Dendritic cell treated with granulocyte-macrophage colony-stimulating factor and Interleukin-4, amounts not matched to agents 40 ng/mL and 50 ng/mL, for 4 days (primary cell): ENCODE data around the gene ASXL3.

Experiments
- H3K27ac Mint-ChIP-seq: one replicate; pipeline ENCODE4 v1.8.0; 2022; ENCODE audit warnings: mild to moderate bottlenecking, mixed read lengths
- H3K27me3 Mint-ChIP-seq: one replicate; pipeline ENCODE4 v1.8.0; 2022; ENCODE audit warnings: mild to moderate bottlenecking, mixed read lengths
- H3K36me3 Mint-ChIP-seq: one replicate; pipeline ENCODE4 v1.8.0; 2022; ENCODE audit warnings: low read depth, mixed read lengths
- H3K4me1 Mint-ChIP-seq: one replicate; pipeline ENCODE4 v1.8.0; 2022; ENCODE audit warnings: low read depth, mixed read lengths
- H3K4me3 Mint-ChIP-seq: one replicate; pipeline ENCODE4 v1.8.0; 2022; ENCODE audit warnings: mild to moderate bottlenecking, moderate library complexity, mixed read lengths
- H3K9me3 Mint-ChIP-seq: one replicate; pipeline ENCODE4 v1.8.0; 2022; ENCODE audit warnings: mixed read lengths
- intact Hi-C: fragments of 100-400 bp; cut with micrococcal nuclease; formaldehyde crosslinking; loops from one replicate; pipeline ENCODE4 v1.15.0; 2022

Gene ASXL3

GRCh38 chr18:33600846-33601245, 22.8 kb downstream of the ASXL3 start:
- H3K9me3 Mint-ChIP-seq, result no peaks in the 10 kb centered on the region
- no peak overlapping the region for H3K27ac Mint-ChIP-seq
- no peaks in the 10 kb centered on the region for H3K4me1 Mint-ChIP-seq
- no peaks in the 10 kb centered on the region for H3K36me3 Mint-ChIP-seq
- H3K27me3 Mint-ChIP-seq, result no peaks in the 10 kb centered on the region
- intact Hi-C loops, result no loop called here
- no peak overlapping the region for H3K4me3 Mint-ChIP-seq

DNA sequence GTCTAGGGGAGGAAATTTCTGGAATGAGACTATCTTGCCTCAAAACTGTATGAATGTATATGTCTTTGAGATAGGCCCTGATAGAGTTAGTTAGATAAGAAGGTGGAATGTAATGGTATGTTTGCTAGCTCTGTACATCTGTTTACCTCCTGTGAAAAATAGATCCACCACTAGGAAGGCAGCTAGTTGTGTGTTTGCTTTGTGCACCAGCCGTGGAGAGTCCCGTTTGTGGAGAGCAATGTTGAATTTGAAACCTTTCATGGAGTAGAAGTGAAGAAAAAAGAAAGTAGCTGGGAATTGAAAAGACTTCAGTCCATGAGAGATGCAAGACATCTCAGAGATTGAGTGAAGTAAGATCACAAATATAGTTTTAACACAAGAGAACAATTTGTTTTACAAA, 25.4 kb downstream of the ASXL3 start:
- no peaks in the 10 kb centered on the region for H3K9me3 Mint-ChIP-seq
- H3K27me3 Mint-ChIP-seq, result no peaks in the 10 kb centered on the region
- no peaks in the 10 kb centered on the region for H3K36me3 Mint-ChIP-seq
- intact Hi-C loops, result no loop called here
- H3K4me3 Mint-ChIP-seq, result no peak overlapping the region
- H3K27ac Mint-ChIP-seq, result no peak overlapping the region
- no peaks in the 10 kb centered on the region for H3K4me1 Mint-ChIP-seq

DNA sequence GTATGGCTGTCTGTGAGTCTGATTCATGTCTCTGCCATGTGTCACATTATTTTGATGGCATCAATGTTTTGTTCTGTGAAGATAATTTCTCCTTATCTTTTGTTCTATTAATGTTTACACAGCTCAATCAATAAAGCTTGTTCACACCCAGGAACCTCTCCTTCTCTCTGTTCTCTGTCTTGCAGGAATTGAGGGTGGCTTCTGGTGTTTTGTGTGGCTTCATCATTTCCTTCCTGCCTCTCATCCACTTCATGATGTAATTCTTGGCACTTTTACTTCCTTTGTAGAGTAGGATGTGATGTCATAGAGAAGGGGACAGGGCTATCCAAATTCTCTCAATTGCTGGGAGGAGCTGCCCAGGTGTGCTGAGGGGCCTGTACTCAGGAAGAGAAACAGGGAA, 27.2 kb downstream of the ASXL3 start:
- no peaks in the 10 kb centered on the region for H3K4me1 Mint-ChIP-seq
- no peak overlapping the region for H3K27ac Mint-ChIP-seq
- H3K27me3 Mint-ChIP-seq, result no peaks in the 10 kb centered on the region
- no peak overlapping the region for H3K4me3 Mint-ChIP-seq
- H3K9me3 Mint-ChIP-seq, result no peaks in the 10 kb centered on the region
- intact Hi-C loops, result no loop called here
- no peaks in the 10 kb centered on the region for H3K36me3 Mint-ChIP-seq

DNA sequence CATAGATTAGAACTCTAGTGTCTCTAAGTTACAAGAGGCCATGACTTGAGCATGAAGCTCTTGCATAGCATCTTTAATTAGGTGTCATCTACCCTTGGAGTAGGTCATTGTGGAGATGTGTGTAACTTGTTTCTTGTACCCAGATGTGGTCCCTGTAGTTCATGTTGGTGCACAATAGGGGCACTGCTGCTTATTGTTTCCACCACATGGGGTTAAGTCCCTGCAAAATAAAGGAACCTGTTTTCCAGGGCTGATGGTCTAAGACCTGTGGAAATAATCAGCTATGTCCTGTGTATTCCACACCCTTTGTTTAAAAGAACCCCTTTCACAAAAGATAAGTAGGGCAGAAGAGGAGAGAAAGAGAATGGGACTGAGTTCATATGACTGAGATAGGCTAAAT, 28.6 kb downstream of the ASXL3 start:
- Mint-ChIP-seq H3K27me3 (no peaks in the 10 kb centered on the region), H3K36me3 (no peaks in the 10 kb centered on the region), H3K9me3 (no peaks in the 10 kb centered on the region), H3K4me3 (no peak overlapping the region), H3K4me1 (no peaks in the 10 kb centered on the region), H3K27ac (no peak overlapping the region)
- intact Hi-C loops, result no loop called here

GRCh38 chr18:33611525-33612135, 33.6 kb downstream of the ASXL3 start:
- intact Hi-C loops, result no loop called here
- Mint-ChIP-seq H3K27me3 (no peaks in the 10 kb centered on the region), H3K27ac (no peak overlapping the region), H3K4me1 (no peaks in the 10 kb centered on the region), H3K9me3 (no peaks in the 10 kb centered on the region), H3K36me3 (no peaks in the 10 kb centered on the region), H3K4me3 (no peak overlapping the region)

DNA sequence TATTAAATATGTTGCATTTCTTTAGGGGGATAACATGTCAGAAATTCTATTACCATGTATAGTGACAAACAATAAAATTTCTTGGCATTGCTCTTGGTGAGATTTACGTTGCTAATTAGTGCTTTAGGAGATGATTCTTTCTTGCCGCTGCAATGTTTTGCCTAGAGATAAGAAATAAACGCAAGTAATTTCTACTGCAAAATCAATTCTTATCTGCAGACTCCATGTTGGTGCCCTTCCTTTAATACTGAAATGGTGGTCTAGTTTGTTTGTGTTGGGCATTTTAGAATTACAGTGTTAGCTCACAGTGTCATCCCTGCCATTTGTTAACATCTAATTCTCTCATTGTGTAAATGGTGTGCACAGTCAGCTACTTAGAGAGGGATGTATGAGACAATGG, 34.6 kb downstream of the ASXL3 start:
- Mint-ChIP-seq H3K27ac (no peak overlapping the region), H3K27me3 (no peaks in the 10 kb centered on the region), H3K4me3 (no peak overlapping the region), H3K36me3 (no peaks in the 10 kb centered on the region), H3K9me3 (no peaks in the 10 kb centered on the region), H3K4me1 (no peaks in the 10 kb centered on the region)
- intact Hi-C loops, result no loop called here

- Mint-ChIP-seq H3K36me3 (no peaks in the 10 kb centered on the region), H3K27me3 (no peaks in the 10 kb centered on the region), H3K4me3 (no peak overlapping the region), H3K4me1 (no peaks in the 10 kb centered on the region), H3K27ac (no peak overlapping the region), H3K9me3 (no peaks in the 10 kb centered on the region)
- intact Hi-C loops, result no loop called here
Measured at GRCh38 chr18:33616556-33616955, 38.5 kb downstream of the ASXL3 start.

DNA sequence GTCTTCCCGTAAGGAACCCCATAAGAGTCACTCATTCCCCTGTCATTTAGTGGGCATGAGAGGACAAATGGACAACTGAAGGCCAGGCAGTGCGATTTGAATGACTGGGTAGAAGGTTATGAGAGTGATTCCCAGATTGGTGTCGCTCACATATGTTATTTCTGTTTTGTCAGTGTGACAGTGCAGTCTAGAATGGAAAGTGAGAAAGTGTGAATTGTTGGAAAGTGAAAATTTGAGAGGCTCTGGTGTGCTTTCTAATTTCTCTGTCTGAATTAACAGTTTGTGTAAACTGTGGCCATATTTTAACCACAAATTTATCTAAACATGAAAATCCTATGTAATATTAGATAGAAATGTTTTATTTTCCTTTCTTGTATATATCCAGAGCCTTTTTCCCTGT, 49.1 kb downstream of the ASXL3 start:
- intact Hi-C loops, result no loop called here
- Mint-ChIP-seq H3K27ac (no peak overlapping the region), H3K27me3 (no peaks in the 10 kb centered on the region), H3K4me1 (no peaks in the 10 kb centered on the region), H3K4me3 (no peak overlapping the region), H3K9me3 (no peaks in the 10 kb centered on the region), H3K36me3 (no peaks in the 10 kb centered on the region)

- H3K4me3 Mint-ChIP-seq, result no peak overlapping the region
- H3K36me3 Mint-ChIP-seq, result no peaks in the 10 kb centered on the region
- H3K27me3 Mint-ChIP-seq, result no peaks in the 10 kb centered on the region
- H3K27ac Mint-ChIP-seq, result no peak overlapping the region
- H3K9me3 Mint-ChIP-seq, result no peaks in the 10 kb centered on the region
- H3K4me1 Mint-ChIP-seq, result no peaks in the 10 kb centered on the region
- intact Hi-C loops, result no loop called here
Measured at GRCh38 chr18:33630476-33630875, 52.5 kb downstream of the ASXL3 start.

GRCh38 chr18:33641141-33641540, 63.1 kb downstream of the ASXL3 start:
- no peak overlapping the region for H3K27ac Mint-ChIP-seq
- no peaks in the 10 kb centered on the region for H3K27me3 Mint-ChIP-seq
- H3K4me3 Mint-ChIP-seq, result no peak overlapping the region
- intact Hi-C loops, result no loop called here
- no peaks in the 10 kb centered on the region for H3K9me3 Mint-ChIP-seq
- no peaks in the 10 kb centered on the region for H3K4me1 Mint-ChIP-seq
- H3K36me3 Mint-ChIP-seq, result no peaks in the 10 kb centered on the region

DNA sequence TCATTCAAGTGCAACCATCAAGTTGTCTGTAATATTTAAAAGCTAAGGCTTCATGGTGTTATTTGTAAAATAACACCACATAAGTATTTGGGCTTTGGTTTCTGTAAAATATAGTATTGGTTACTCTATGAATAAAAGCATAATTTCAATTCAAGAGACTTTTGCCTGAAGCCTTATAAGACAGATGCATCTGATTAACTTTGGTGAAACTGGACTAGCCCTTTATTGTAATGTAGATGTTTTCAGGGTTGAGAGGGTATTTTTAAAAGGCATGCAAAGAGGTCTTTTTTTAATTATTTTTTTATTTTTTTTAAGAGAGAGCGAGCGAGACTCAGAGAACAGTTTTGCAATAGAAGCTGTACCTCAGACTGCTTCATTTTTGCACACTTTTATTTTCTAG, 66.5 kb downstream of the ASXL3 start:
- H3K4me3 Mint-ChIP-seq, result no peak overlapping the region
- no peaks in the 10 kb centered on the region for H3K9me3 Mint-ChIP-seq
- intact Hi-C loops, result no loop called here
- H3K27me3 Mint-ChIP-seq, result no peaks in the 10 kb centered on the region
- no peak overlapping the region for H3K27ac Mint-ChIP-seq
- H3K4me1 Mint-ChIP-seq, result no peaks in the 10 kb centered on the region
- H3K36me3 Mint-ChIP-seq, result no peaks in the 10 kb centered on the region

- Mint-ChIP-seq H3K36me3 (no peaks in the 10 kb centered on the region), H3K27ac (no peak overlapping the region), H3K9me3 (no peaks in the 10 kb centered on the region), H3K4me3 (no peak overlapping the region), H3K4me1 (no peaks in the 10 kb centered on the region), H3K27me3 (no peaks in the 10 kb centered on the region)
- intact Hi-C loops, result no loop called here
Measured at GRCh38 chr18:33647365-33647764, 69.3 kb downstream of the ASXL3 start.

GRCh38 chr18:33652635-33653034, 74.6 kb downstream of the ASXL3 start:
- Mint-ChIP-seq H3K9me3 (no peaks in the 10 kb centered on the region), H3K27ac (no peak overlapping the region), H3K4me1 (no peaks in the 10 kb centered on the region), H3K4me3 (no peak overlapping the region), H3K36me3 (no peaks in the 10 kb centered on the region), H3K27me3 (no peaks in the 10 kb centered on the region)
- intact Hi-C loops, result no loop called here

DNA sequence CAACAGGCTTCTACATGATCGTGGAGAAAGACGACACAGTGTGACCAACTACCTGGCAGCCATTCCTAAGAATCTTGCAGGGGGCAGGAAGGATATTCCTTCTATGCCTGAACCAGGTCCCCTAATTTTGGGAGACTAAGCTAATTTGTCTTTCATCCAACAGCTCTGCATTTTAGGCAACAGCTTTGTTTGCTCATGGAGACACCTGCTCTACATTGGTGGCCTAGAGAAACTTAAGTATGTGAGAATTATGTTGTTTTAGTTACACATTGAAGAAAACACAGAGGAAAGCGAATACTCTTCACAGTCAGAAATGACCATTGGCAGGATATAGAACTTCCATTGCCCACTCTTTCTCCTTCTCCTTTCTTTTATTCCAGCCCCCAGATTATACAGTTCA, 75.2 kb downstream of the ASXL3 start:
- H3K4me3 Mint-ChIP-seq, result no peak overlapping the region
- H3K27me3 Mint-ChIP-seq, result no peaks in the 10 kb centered on the region
- no peak overlapping the region for H3K27ac Mint-ChIP-seq
- no peaks in the 10 kb centered on the region for H3K4me1 Mint-ChIP-seq
- H3K36me3 Mint-ChIP-seq, result no peaks in the 10 kb centered on the region
- intact Hi-C loops, result no loop called here
- no peaks in the 10 kb centered on the region for H3K9me3 Mint-ChIP-seq

DNA sequence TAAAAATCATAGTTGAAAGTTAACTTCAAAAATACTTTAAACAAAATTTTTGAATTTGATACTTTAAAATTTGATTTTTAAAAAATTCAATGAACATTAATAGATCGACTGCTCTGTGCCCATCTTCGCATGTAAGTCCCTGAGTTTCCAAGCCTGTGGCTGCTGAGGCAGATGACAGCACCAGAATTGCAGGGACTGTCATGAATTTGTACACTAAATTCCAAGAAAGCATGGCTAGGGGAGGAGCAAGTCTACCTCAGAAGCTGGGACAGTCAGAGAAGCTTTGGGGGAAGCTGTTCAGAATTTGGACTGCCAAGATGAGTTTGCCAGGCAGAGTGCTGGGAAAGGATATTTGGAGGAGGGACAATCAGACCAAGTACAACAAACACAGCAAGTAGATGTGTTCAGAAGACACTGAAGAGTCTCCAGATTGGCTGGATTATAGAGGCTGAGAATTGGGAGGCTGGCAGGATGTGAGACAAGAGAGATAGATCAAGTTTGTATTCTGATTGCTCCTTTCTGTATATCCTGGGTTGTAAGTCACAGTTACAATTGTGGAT, 79.0 kb downstream of the ASXL3 start:
- no peaks in the 10 kb centered on the region for H3K9me3 Mint-ChIP-seq
- H3K36me3 Mint-ChIP-seq, result no peaks in the 10 kb centered on the region
- H3K27me3 Mint-ChIP-seq, result no peaks in the 10 kb centered on the region
- no peaks in the 10 kb centered on the region for H3K4me1 Mint-ChIP-seq
- no peak overlapping the region for H3K4me3 Mint-ChIP-seq
- intact Hi-C loops, result no loop called here
- H3K27ac Mint-ChIP-seq, result no peak overlapping the region
